IMR-90 (cell line): ENCODE results near the gene ABAT. TPM values are rescaled to one million over a fixed set of nuclear protein-coding genes. Genes with fewer than 3 reads are reported as not detected.

Experiments
- ATAC-seq: fragments of 200-7000 bp; cut with Tn5 transposase; 2 replicates; pipeline ENCODE4 v1.9.1; 2020; ENCODE audit warnings: low read depth, mild to moderate bottlenecking, moderate library complexity
- BruUV-seq: library from RNA; stranded (reverse); fragments of 400-500 nt; replicated peaks from 2 replicates; lab custom pipeline; 2021; lab: Mats Ljungman, UMichigan
- CTCF ChIA-PET: fragments of 300-600 bp; formaldehyde crosslinking; extraction: SDS; loops from one replicate; lab custom pipeline; 2021; ENCODE audit warnings: antibody characterized with exemption; lab: Yijun Ruan, JAX
- POLR2A ChIA-PET: fragments of 300-600 bp; sonication (Branson Sonifier 250); formaldehyde crosslinking; loops from one replicate; lab custom pipeline; 2022; ENCODE audit warnings: antibody characterized with exemption; ENCODE audit not compliant: unreplicated experiment; lab: Charles Lee
- DNase-seq: peaks from one replicate; pipeline ENCODE4 v3.0.0; 2013
- H2AFZ ChIP-seq: replicated peaks from 2 replicates; pipeline ENCODE3; 2013; ENCODE audit warnings: low read length, mild to moderate bottlenecking; ENCODE audit not compliant: poor library complexity
- H2AK5ac ChIP-seq: 2 replicates; pipeline ENCODE4 v1.6.1; 2013; ENCODE audit warnings: low read depth, low read length, inconsistent platforms
- H2AK9ac ChIP-seq: replicated peaks from 2 replicates; pipeline ENCODE3; 2013; ENCODE audit warnings: mild to moderate bottlenecking, low read depth, low read length, moderate library complexity; ENCODE audit not compliant: poor library complexity
- H2BK120ac ChIP-seq: 2 replicates; pipeline ENCODE4 v1.6.1; 2013; ENCODE audit warnings: low read depth, low read length, inconsistent platforms
- H2BK15ac ChIP-seq: 3 replicates; pipeline ENCODE4 v1.6.1; 2013; ENCODE audit warnings: low read depth, low read length, inconsistent platforms
- H2BK20ac ChIP-seq: 2 replicates; pipeline ENCODE4 v1.6.1; 2013; ENCODE audit warnings: low read depth, mild to moderate bottlenecking, inconsistent platforms, low read length, moderate library complexity
- H2BK5ac ChIP-seq: 2 replicates; pipeline ENCODE4 v1.6.1; 2013; ENCODE audit warnings: mild to moderate bottlenecking, low read depth, low read length, inconsistent platforms; ENCODE audit not compliant: poor library complexity, severe bottlenecking
- H3K14ac ChIP-seq: replicated peaks from 2 replicates; pipeline ENCODE4 v1.6.1; 2013; ENCODE audit warnings: low read depth, low read length, inconsistent platforms
- H3K18ac ChIP-seq: 2 replicates; pipeline ENCODE4 v1.6.1; 2013; ENCODE audit warnings: low read depth, low read length, control low read depth
- H3K23ac ChIP-seq: 2 replicates; pipeline ENCODE4 v1.6.1; 2013; ENCODE audit warnings: low read depth, low read length, inconsistent platforms
- H3K27ac ChIP-seq: 2 replicates; pipeline ENCODE4 v1.5.1; 2013; ENCODE audit warnings: mild to moderate bottlenecking, control low read depth, low read length; ENCODE audit not compliant: insufficient read depth
- H3K27me3 ChIP-seq: 2 replicates; pipeline ENCODE4 v1.6.1; 2013; ENCODE audit warnings: low read length; ENCODE audit not compliant: control insufficient read depth, insufficient read depth
- H3K36me3 ChIP-seq: 2 replicates; pipeline ENCODE4 v1.6.1; 2013; ENCODE audit warnings: low read length, mixed read lengths; ENCODE audit not compliant: control insufficient read depth, insufficient read depth
- H3K4ac ChIP-seq: 2 replicates; pipeline ENCODE4 v1.6.1; 2013; ENCODE audit warnings: low read depth, low read length, inconsistent platforms
- H3K4me1 ChIP-seq: 2 replicates; pipeline ENCODE4 v1.6.1; 2013; ENCODE audit warnings: low read length, mixed read lengths; ENCODE audit not compliant: control insufficient read depth, insufficient read depth
- H3K4me2 ChIP-seq: 2 replicates; pipeline ENCODE4 v1.6.1; 2013; ENCODE audit warnings: low read depth, mild to moderate bottlenecking, control low read depth, low read length, moderate library complexity
- H3K4me3 ChIP-seq: 2 replicates; pipeline ENCODE4 v1.5.1; 2013; ENCODE audit warnings: low read depth, mild to moderate bottlenecking, control low read depth, low read length, moderate library complexity; ENCODE audit not compliant: insufficient read depth
- H3K56ac ChIP-seq: 2 replicates; pipeline ENCODE4 v1.6.1; 2013; ENCODE audit warnings: low read length, inconsistent platforms; ENCODE audit not compliant: insufficient read depth; ENCODE audit errors: extremely low read depth
- H3K79me1 ChIP-seq, 2 experiments: 2 replicates each; pipeline ENCODE4 v1.6.1; 2013; ENCODE audit warnings: low read length in 2 of 2, inconsistent platforms in 1 of 2, low read depth in 1 of 2
- H3K9ac ChIP-seq: 2 replicates; pipeline ENCODE4 v1.6.1; 2013; ENCODE audit warnings: low read depth, low read length, control low read depth
- H3K9me1 ChIP-seq: 2 replicates; pipeline ENCODE4 v1.6.1; 2013; ENCODE audit warnings: low read length, inconsistent platforms; ENCODE audit not compliant: insufficient read depth
- H3K9me3 ChIP-seq: 2 replicates; pipeline ENCODE4 v1.6.1; 2013; ENCODE audit warnings: low read length; ENCODE audit not compliant: control insufficient read depth, insufficient read depth
- H4K20me1 ChIP-seq: 2 replicates; pipeline ENCODE4 v1.6.1; 2013; ENCODE audit warnings: low read length, inconsistent platforms; ENCODE audit not compliant: insufficient read depth
- H4K5ac ChIP-seq: 2 replicates; pipeline ENCODE4 v1.6.1; 2013; ENCODE audit warnings: mild to moderate bottlenecking, low read depth, low read length, control low read depth
- H4K8ac ChIP-seq, 2 experiments: 2 replicates each; pipeline ENCODE4 v1.6.1; 2013; ENCODE audit warnings: low read depth in 2 of 2, low read length in 2 of 2, control low read depth in 1 of 2, inconsistent platforms in 1 of 2
- H4K91ac ChIP-seq: 2 replicates; pipeline ENCODE4 v1.6.1; 2013; ENCODE audit warnings: low read depth, low read length, inconsistent platforms; ENCODE audit not compliant: insufficient read depth
- BHLHE40 ChIP-seq: fragments of 150-350 bp; IDR thresholded peaks from 2 replicates; pipeline ENCODE4 v1.6.1; 2016; ENCODE audit warnings: mild to moderate bottlenecking, low read depth, low read length
- CEBPB ChIP-seq: IDR thresholded peaks from 2 replicates; pipeline ENCODE4 v1.6.1; 2012; ENCODE audit warnings: low read depth, low read length, improper control_type of control experiment
- CHD1 ChIP-seq: IDR thresholded peaks from 2 replicates; pipeline ENCODE4 v1.6.1; 2012; ENCODE audit warnings: low read depth, low read length, improper control_type of control experiment
- CTCF ChIP-seq: conservative IDR thresholded peaks from 2 replicates; pipeline ENCODE4 v1.5.1; 2012; ENCODE audit warnings: mild to moderate bottlenecking, low read depth, low read length, improper control_type of control experiment
- ELK1 ChIP-seq: fragments of 150-350 bp; IDR thresholded peaks from 2 replicates; pipeline ENCODE4 v1.6.1; 2016; ENCODE audit warnings: low read depth, mild to moderate bottlenecking, low read length, moderate library complexity, borderline replicate concordance
- FOS ChIP-seq: fragments of 150-350 bp; IDR thresholded peaks from 2 replicates; pipeline ENCODE4 v1.6.1; 2016; ENCODE audit warnings: low read depth, low read length
- MAFK ChIP-seq: IDR thresholded peaks from 2 replicates; pipeline ENCODE4 v1.6.1; 2012; ENCODE audit warnings: low read depth, low read length, improper control_type of control experiment
- MAZ ChIP-seq: IDR thresholded peaks from 2 replicates; pipeline ENCODE4 v1.6.1; 2012; ENCODE audit warnings: low read depth, mild to moderate bottlenecking, low read length, improper control_type of control experiment, moderate library complexity, borderline replicate concordance
- MXI1 ChIP-seq: IDR thresholded peaks from 2 replicates; pipeline ENCODE4 v1.6.1; 2012; ENCODE audit warnings: low read depth, mild to moderate bottlenecking, low read length, moderate library complexity, borderline replicate concordance
- NFE2L2 ChIP-seq: fragments of 150-350 bp; IDR thresholded peaks from 2 replicates; pipeline ENCODE4 v1.6.1; 2016; ENCODE audit warnings: low read depth, mild to moderate bottlenecking, low read length
- POLR2A ChIP-seq: IDR thresholded peaks from 2 replicates; pipeline ENCODE4 v1.6.1; 2012; ENCODE audit warnings: mild to moderate bottlenecking, low read depth, low read length
- RAD21 ChIP-seq: IDR thresholded peaks from 2 replicates; pipeline ENCODE4 v1.6.1; 2012; ENCODE audit warnings: low read length, improper control_type of control experiment
- RCOR1 ChIP-seq: IDR thresholded peaks from 2 replicates; pipeline ENCODE4 v1.6.1; 2012; ENCODE audit warnings: mild to moderate bottlenecking, low read length, improper control_type of control experiment; ENCODE audit not compliant: insufficient replicate concordance
- RFX5 ChIP-seq: IDR thresholded peaks from 2 replicates; pipeline ENCODE4 v1.8.0; 2012; ENCODE audit warnings: low read depth, mild to moderate bottlenecking, low read length, moderate library complexity
- SMC3 ChIP-seq: fragments of 150-350 bp; IDR thresholded peaks from 2 replicates; pipeline ENCODE4 v1.6.1; 2016; ENCODE audit warnings: low read depth, mild to moderate bottlenecking, antibody characterized with exemption, low read length, moderate library complexity
- USF2 ChIP-seq: fragments of 150-350 bp; IDR thresholded peaks from 2 replicates; pipeline ENCODE4 v1.6.1; 2017; ENCODE audit warnings: mild to moderate bottlenecking, antibody characterized with exemption, low read length, low read depth
- WGBS, 2 experiments: methylation state at CpG; one replicate each; pipeline versions ENCODE4 v1.1.5 to v1.1.7; 2013; ENCODE audit warnings: missing lambda C conversion rate in 2 of 2; ENCODE audit not compliant: insufficient read length in 1 of 2; ENCODE audit errors: extremely low coverage in 2 of 2; 5-methylcytosine and 5-hydroxymethylcytosine counted together
- dilution Hi-C: fragments of 300-500 bp; cut with HindIII; formaldehyde crosslinking; loops from one replicate; pipeline ENCODE4 v1.14.3; 2018; ENCODE audit warnings: low sequenced_read_pairs; ENCODE audit not compliant: unreplicated experiment
- in situ Hi-C: fragments of 300-500 bp; cut with MboI; formaldehyde crosslinking; loops from 3 replicates; pipeline ENCODE4 v1.14.3; 2019; ENCODE audit warnings: low sequenced_read_pairs, inconsistent platforms, mixed read lengths
- intact Hi-C: fragments of 100-400 bp; cut with micrococcal nuclease; formaldehyde crosslinking; loops from 2 replicates; pipeline ENCODE4 v1.10.0; 2022
- polyA plus RNA-seq, 3 experiments: library from polyadenylated mRNA; depleted of rRNA; stranded (reverse); fragments of >200 nt; gene quantifications; 2 replicates each; pipeline ENCODE4 v1.2.3, GENCODE V29; 2012; ENCODE audit warnings: low replicate concordance in 1 of 3
- total RNA-seq: library from RNA; depleted of rRNA; stranded (reverse); fragments of >200 nt; gene quantifications from 2 replicates; pipeline ENCODE4 v1.2.3, GENCODE V29; 2012

The ABAT gene
- total and polyA plus RNA-seq, 2 of the 4 experiments (the other 2 are of a cell fraction), result 4.5 to 6.9 TPM

GRCh38 chr16:8740775-8741355, 66.4 kb downstream of the ABAT start:
- Histone ChIP-seq H4K20me1 (no peaks in the 10 kb centered on the region), H3K14ac (no peak overlapping the region), H3K9me3 (no peaks in the 10 kb centered on the region), H2AFZ (no peak overlapping the region), H3K4me3 (no peak overlapping the region), H2BK15ac (no peak overlapping the region), H3K27ac (no peak overlapping the region), H3K56ac (no peak overlapping the region), H4K91ac (no peak overlapping the region), H3K4me1 (no peaks in the 10 kb centered on the region), H3K79me1 (no peaks in the 10 kb centered on the region), H3K27me3 (no peaks in the 10 kb centered on the region; the same call in 1 of the 2 replicates), H3K23ac (no peak overlapping the region), H3K4me2 (no peak overlapping the region), H3K4ac (no peak overlapping the region), H2BK5ac (no peak overlapping the region), H4K8ac (no peak overlapping the region), H2AK9ac (no peak overlapping the region), H3K9me1 (no peaks in the 10 kb centered on the region), H3K36me3 (no peaks in the 10 kb centered on the region), H3K18ac (no peak overlapping the region), H4K5ac (no peak overlapping the region), H2BK20ac (no peak overlapping the region), H3K9ac (no peak overlapping the region), H2BK120ac (no peak overlapping the region), H2AK5ac (no peak overlapping the region)
- in situ Hi-C loops (no loop called here), intact Hi-C loops (no loop called here), dilution Hi-C loops (no loop called here)
- CTCF ChIA-PET, result no interaction called here
- TF ChIP-seq RAD21, result no peak
- TF ChIP-seq ELK1, result no peak
- no peak for TF ChIP-seq CHD1
- TF ChIP-seq CEBPB, result no peak
- no peak for TF ChIP-seq USF2
- no peak for TF ChIP-seq SMC3
- no peak for TF ChIP-seq POLR2A
- no peak for TF ChIP-seq MAZ
- TF ChIP-seq FOS, result no peak
- no peak for TF ChIP-seq NFE2L2
- no peak for TF ChIP-seq BHLHE40
- no peak for TF ChIP-seq RCOR1
- no peak for TF ChIP-seq RFX5
- TF ChIP-seq MAFK, result no peak
- TF ChIP-seq CTCF, result no peak
- TF ChIP-seq MXI1, result no peak
- no TSS peak for BruUV-seq
- ATAC-seq (no peak), DNase-seq (no peak)
- POLR2A ChIA-PET, result no interaction called here
- WGBS, 2 experiments, result 38% methylated on average over 4 of the region's 6 CpGs; no CpG with 5 or more reads in 1 of the 2 experiments
